HepG2 (cell line): Measurements from ENCODE around the gene MT1A. TPM values are rescaled to one million over a fixed set of nuclear protein-coding genes. Genes with fewer than 3 reads are reported as not detected.

ENCODE experiments used
- BRF2 ChIP-seq: sonication (generic); formaldehyde crosslinking; IDR thresholded peaks from 2 replicates; pipeline ENCODE4 v1.8.1; 2022; ENCODE audit warnings: mild to moderate bottlenecking, missing genetic modification reagents
- GATA4 ChIP-seq: sonication (generic); IDR thresholded peaks from 2 replicates; pipeline ENCODE4 v1.6.1; 2016; ENCODE audit warnings: antibody characterized with exemption, low read depth, borderline replicate concordance
- HMG20A ChIP-seq: IDR thresholded peaks from 2 replicates; pipeline ENCODE4 v1.6.1; 2016; ENCODE audit warnings: borderline replicate concordance
- HNF4A ChIP-seq: sonication (generic); formaldehyde crosslinking; IDR thresholded peaks from 2 replicates; pipeline ENCODE4 v1.4.0; 2020; ENCODE audit warnings: missing genetic modification reagents
- HNF4G ChIP-seq, 2 experiments: sonication (generic) in 1 of 2; formaldehyde crosslinking in 1 of 2; IDR thresholded peaks; 2 replicates each; pipeline versions ENCODE4 v1.4.0 to v1.6.1; 2011 to 2020; ENCODE audit warnings: borderline replicate concordance in 2 of 2, low read depth in 2 of 2, mild to moderate bottlenecking in 2 of 2, low read length in 1 of 2, missing genetic modification reagents in 1 of 2, moderate library complexity in 1 of 2
- JDP2 ChIP-seq: sonication (generic); formaldehyde crosslinking; IDR thresholded peaks from 2 replicates; pipeline ENCODE4 v1.8.1; 2022; ENCODE audit warnings: missing genetic modification reagents, borderline replicate concordance
- KDM3A ChIP-seq: IDR thresholded peaks from 2 replicates; pipeline ENCODE4 v1.6.1; 2018; ENCODE audit warnings: low read depth, missing compliant biosample characterization
- MYPOP ChIP-seq: sonication (generic); formaldehyde crosslinking; IDR thresholded peaks from 2 replicates; pipeline ENCODE4 v1.8.1; 2023; ENCODE audit warnings: mild to moderate bottlenecking, moderate library complexity, missing genetic modification reagents
- NCOA2 ChIP-seq: sonication (generic); formaldehyde crosslinking; IDR thresholded peaks from 2 replicates; pipeline ENCODE4 v1.8.0; 2022; ENCODE audit warnings: inconsistent platforms
- PCBP2 ChIP-seq: fragments of 200-400 bp; formaldehyde crosslinking; optimal IDR thresholded peaks from 2 replicates; pipeline ENCODE3; 2018; ENCODE audit warnings: low read length, low read depth; ENCODE audit not compliant: poor library complexity, severe bottlenecking
- SMAD1 ChIP-seq: sonication (generic); formaldehyde crosslinking; IDR thresholded peaks from 2 replicates; pipeline ENCODE4 v1.4.0; 2020; ENCODE audit warnings: missing genetic modification reagents, low read depth, mild to moderate bottlenecking, borderline replicate concordance
- TGIF2 ChIP-seq: IDR thresholded peaks from 2 replicates; pipeline ENCODE4 v1.6.1; 2016; ENCODE audit warnings: control low read depth, missing compliant biosample characterization
- ZBTB7B ChIP-seq: sonication (generic); formaldehyde crosslinking; IDR thresholded peaks from 2 replicates; pipeline ENCODE4 v1.4.0; 2020; ENCODE audit warnings: missing genetic modification reagents
- ZNF180 ChIP-seq: sonication (generic); formaldehyde crosslinking; IDR thresholded peaks from 2 replicates; pipeline ENCODE4 v1.4.0; 2020; ENCODE audit warnings: low read depth, missing genetic modification reagents, borderline replicate concordance
- ZNF24 ChIP-seq: fragments of 450-650 bp; IDR thresholded peaks from 2 replicates; pipeline ENCODE4 v1.6.1; 2017; ENCODE audit warnings: antibody characterized with exemption, mild to moderate bottlenecking
- ZNF431 ChIP-seq: sonication (generic); formaldehyde crosslinking; IDR thresholded peaks from 2 replicates; pipeline ENCODE4 v1.9.0; 2022; ENCODE audit warnings: missing genetic modification reagents, low read depth, mild to moderate bottlenecking, borderline replicate concordance
- ZNF619 ChIP-seq: sonication (generic); formaldehyde crosslinking; IDR thresholded peaks from 2 replicates; pipeline ENCODE4 v1.4.0; 2020; ENCODE audit warnings: mild to moderate bottlenecking, missing genetic modification reagents
- polyA plus RNA-seq, 8 experiments: library from polyadenylated mRNA; depleted of rRNA in 3 of 8; stranded (reverse) in 7 of 8; unstranded in 1 of 8; fragments of >200 nt; fragmentation: Illumina TruSeq in 4 of 8; extraction: Trizol in 4 of 8; gene quantifications; 2 replicates each; pipeline versions ENCODE4 v1.2.1 to v1.2.3, GENCODE V29; 2011 to 2016; ENCODE audit warnings: low read depth in 4 of 8, missing spikeins in 1 of 8, mixed read lengths in 1 of 8; ENCODE audit not compliant: insufficient read depth in 1 of 8
- total RNA-seq, 5 experiments: library from RNA; depleted of rRNA; stranded (reverse); fragments of >200 nt; fragmentation: Illumina TruSeq; extraction: Trizol; gene quantifications; 2 replicates each; pipeline ENCODE4 v1.2.3, GENCODE V29; 2016; ENCODE audit warnings: low read depth in 1 of 5
- TF ChIP-seq, protein P1 (sequence below): sonication (generic); formaldehyde crosslinking; IDR thresholded peaks from 2 replicates; pipeline ENCODE4 v1.5.1; 2020; ENCODE audit warnings: mild to moderate bottlenecking, moderate library complexity, missing genetic modification reagents
- TF ChIP-seq, protein P2 (sequence below): sonication (generic); formaldehyde crosslinking; IDR thresholded peaks from 2 replicates; pipeline ENCODE4 v1.5.0; 2020; ENCODE audit warnings: missing genetic modification reagents, mild to moderate bottlenecking, borderline replicate concordance
- TF ChIP-seq, protein P3 (sequence below): IDR thresholded peaks from 2 replicates; pipeline ENCODE4 v1.6.1; 2012; ENCODE audit warnings: low read depth, low read length, improper control_type of control experiment
- TF ChIP-seq, protein P4 (sequence below): IDR thresholded peaks from 2 replicates; pipeline ENCODE4 v1.6.1; 2016; ENCODE audit warnings: missing compliant biosample characterization, missing genetic modification reagents, borderline replicate concordance

Gene MT1A
- total and polyA plus RNA-seq, 2 of the 13 experiments (the other 11 are each of a cell fraction or from before 2014, with no cell fraction given) = 8.3 to 10.4 TPM

DNA sequence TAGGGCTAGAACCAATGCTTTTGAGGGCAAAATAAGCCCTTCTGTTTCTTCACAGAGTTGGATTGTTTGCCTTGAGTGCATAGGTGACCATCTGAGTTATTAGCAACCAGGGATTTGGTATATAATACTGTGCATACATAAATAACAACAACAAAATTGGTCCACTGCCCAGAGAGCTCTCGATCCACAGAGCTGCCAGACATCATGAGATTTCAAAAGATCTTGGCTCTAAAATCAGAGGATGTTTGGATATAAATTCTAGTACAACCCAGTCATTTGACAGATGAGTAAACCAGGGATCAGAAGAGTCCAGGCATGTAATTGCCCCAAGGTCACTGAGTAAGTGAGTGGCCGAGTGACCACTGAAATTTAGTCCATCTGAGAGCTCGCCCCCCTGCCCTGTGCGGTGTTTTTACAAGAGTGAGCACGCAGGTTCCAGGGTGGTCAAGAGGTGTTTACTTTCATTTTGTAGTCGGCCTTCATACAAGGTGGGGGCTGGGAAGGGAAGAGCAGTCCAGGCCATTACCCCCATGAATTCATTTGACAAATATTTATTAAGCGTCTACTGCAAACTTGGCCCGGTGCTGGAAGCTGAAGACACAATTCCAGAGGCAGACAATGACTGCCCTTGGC lies 31.9 kb upstream of the MT1A start (continued):
- peak; percentile 31; the same call in 1 of the 2 replicates for TF ChIP-seq ZNF619 (CRISPR knock-in tag)
- no peak for TF ChIP-seq HMG20A (CRISPR knock-in tag)
- no peak for TF ChIP-seq ZNF180 (CRISPR knock-in tag)
- 0 out of 2 replicates have a peak, but pooled peaks have one; percentile 42 for TF ChIP-seq SMAD1 (CRISPR knock-in tag)
- TF ChIP-seq, protein P1, sequence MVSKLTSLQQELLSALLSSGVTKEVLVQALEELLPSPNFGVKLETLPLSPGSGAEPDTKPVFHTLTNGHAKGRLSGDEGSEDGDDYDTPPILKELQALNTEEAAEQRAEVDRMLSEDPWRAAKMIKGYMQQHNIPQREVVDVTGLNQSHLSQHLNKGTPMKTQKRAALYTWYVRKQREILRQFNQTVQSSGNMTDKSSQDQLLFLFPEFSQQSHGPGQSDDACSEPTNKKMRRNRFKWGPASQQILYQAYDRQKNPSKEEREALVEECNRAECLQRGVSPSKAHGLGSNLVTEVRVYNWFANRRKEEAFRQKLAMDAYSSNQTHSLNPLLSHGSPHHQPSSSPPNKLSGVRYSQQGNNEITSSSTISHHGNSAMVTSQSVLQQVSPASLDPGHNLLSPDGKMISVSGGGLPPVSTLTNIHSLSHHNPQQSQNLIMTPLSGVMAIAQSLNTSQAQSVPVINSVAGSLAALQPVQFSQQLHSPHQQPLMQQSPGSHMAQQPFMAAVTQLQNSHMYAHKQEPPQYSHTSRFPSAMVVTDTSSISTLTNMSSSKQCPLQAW (CRISPR knock-in tag) = no peak; the same call in 1 of the 2 replicates
- TF ChIP-seq KDM3A (CRISPR knock-in tag) = no peak
- peak; percentile 42 for TF ChIP-seq HNF4A (CRISPR knock-in tag)
- TF ChIP-seq TGIF2 (CRISPR knock-in tag) = peak; percentile 44; the same call in 1 of the 2 replicates
- peak; percentile 22; the same call in 1 of the 2 replicates for TF ChIP-seq JDP2 (CRISPR knock-in tag)
- TF ChIP-seq NCOA2 = no peak
- TF ChIP-seq, protein P2, sequence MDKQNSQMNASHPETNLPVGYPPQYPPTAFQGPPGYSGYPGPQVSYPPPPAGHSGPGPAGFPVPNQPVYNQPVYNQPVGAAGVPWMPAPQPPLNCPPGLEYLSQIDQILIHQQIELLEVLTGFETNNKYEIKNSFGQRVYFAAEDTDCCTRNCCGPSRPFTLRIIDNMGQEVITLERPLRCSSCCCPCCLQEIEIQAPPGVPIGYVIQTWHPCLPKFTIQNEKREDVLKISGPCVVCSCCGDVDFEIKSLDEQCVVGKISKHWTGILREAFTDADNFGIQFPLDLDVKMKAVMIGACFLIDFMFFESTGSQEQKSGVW (CRISPR knock-in tag) = no peak
- no peak for TF ChIP-seq ZNF431 (CRISPR knock-in tag)
- TF ChIP-seq, protein P3, sequence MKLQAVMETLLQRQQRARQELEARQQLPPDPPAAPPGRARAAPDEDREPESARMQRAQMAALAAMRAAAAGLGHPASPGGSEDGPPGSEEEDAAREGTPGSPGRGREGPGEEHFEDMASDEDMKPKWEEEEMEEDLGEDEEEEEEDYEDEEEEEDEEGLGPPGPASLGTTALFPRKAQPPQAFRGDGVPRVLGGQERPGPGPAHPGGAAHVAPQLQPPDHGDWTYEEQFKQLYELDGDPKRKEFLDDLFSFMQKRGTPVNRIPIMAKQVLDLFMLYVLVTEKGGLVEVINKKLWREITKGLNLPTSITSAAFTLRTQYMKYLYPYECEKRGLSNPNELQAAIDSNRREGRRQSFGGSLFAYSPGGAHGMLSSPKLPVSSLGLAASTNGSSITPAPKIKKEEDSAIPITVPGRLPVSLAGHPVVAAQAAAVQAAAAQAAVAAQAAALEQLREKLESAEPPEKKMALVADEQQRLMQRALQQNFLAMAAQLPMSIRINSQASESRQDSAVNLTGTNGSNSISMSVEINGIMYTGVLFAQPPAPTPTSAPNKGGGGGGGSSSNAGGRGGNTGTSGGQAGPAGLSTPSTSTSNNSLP = peak; percentile 86; the same call in 1 of the 2 replicates
- no peak for TF ChIP-seq BRF2 (CRISPR knock-in tag)
- no peak; the same call in 1 of the 2 replicates for TF ChIP-seq MYPOP (CRISPR knock-in tag)
- TF ChIP-seq PCBP2 = no peak
- TF ChIP-seq, protein P4, sequence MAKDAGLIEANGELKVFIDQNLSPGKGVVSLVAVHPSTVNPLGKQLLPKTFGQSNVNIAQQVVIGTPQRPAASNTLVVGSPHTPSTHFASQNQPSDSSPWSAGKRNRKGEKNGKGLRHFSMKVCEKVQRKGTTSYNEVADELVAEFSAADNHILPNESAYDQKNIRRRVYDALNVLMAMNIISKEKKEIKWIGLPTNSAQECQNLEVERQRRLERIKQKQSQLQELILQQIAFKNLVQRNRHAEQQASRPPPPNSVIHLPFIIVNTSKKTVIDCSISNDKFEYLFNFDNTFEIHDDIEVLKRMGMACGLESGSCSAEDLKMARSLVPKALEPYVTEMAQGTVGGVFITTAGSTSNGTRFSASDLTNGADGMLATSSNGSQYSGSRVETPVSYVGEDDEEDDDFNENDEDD (CRISPR knock-in tag) = no peak
- peak; percentile 80 for TF ChIP-seq ZBTB7B (CRISPR knock-in tag)
- TF ChIP-seq HNF4G (IDR thresholded peaks at IDR 0.05; ENCODE audit: borderline replicate concordance, low read depth, low read length) = no peak
- TF ChIP-seq HNF4G (CRISPR knock-in tag; IDR thresholded peaks at IDR 0.05; ENCODE audit: borderline replicate concordance, low read depth) = 0 out of 2 replicates have a peak, but pooled peaks have one; percentile 16
- TF ChIP-seq GATA4 = peak; percentile 31; the same call in 1 of the 2 replicates
- TF ChIP-seq ZNF24 = no peak
